Measurements from ENCODE around the gene SMPD2. TPM values are rescaled to one million over a fixed set of nuclear protein-coding genes. Genes with fewer than 3 reads are reported as not detected.

The SMPD2 gene
- total and polyA plus RNA-seq, 4 donors = 2.5 to 10.6 (median 8.1) TPM

GRCh38 chr6:109443425-109443950 is 3.0 kb downstream of the SMPD2 start:
- intact Hi-C loops (cut with DNase I) = no loop called here
- peaks cover 0 to 2% of the 10 kb centered on the region in 2 donors for H3K36me3 ChIP-seq (ENCODE audit: control insufficient read depth in 1 of 2, insufficient read depth in 2 of 2, low read length in 1 of 2)
- H3K4me1 ChIP-seq (ENCODE audit: control insufficient read depth in 1 of 2, insufficient read depth in 2 of 2, low read length in 2 of 2) = no peaks in the 10 kb centered on the region
- no peak overlapping the region for H3K27ac ChIP-seq (ENCODE audit: low read depth in 1 of 2, low read length in 2 of 2)
- ATAC-seq (ENCODE audit: low FRiP score) (no peak), DNase-seq (no peak)
- H3K9me3 ChIP-seq (ENCODE audit: control insufficient read depth, low read length) = no peaks in the 10 kb centered on the region
- H3K27me3 ChIP-seq (ENCODE audit: control insufficient read depth in 1 of 2, insufficient read depth in 2 of 2, low read length in 1 of 2) = no peaks in the 10 kb centered on the region
- 94 to 95% methylated on average over 10 of the region's 10 CpGs for WGBS, 2 donors
- H3K4me3 ChIP-seq (ENCODE audit: low read length in 2 of 2) = no peak overlapping the region

GRCh38 chr6:109445382-109445781 is 4.9 kb downstream of the SMPD2 start:
- no peaks in the 10 kb centered on the region for H3K4me1 ChIP-seq (ENCODE audit: control insufficient read depth in 1 of 2, insufficient read depth in 2 of 2, low read length in 2 of 2)
- no peaks in the 10 kb centered on the region for H3K9me3 ChIP-seq (ENCODE audit: control insufficient read depth, low read length)
- H3K36me3 ChIP-seq (ENCODE audit: control insufficient read depth in 1 of 2, insufficient read depth in 2 of 2, low read length in 1 of 2) = peaks cover 0 to 2% of the 10 kb centered on the region in 2 donors
- DNase-seq (no peak), ATAC-seq (ENCODE audit: low FRiP score) (no peak)
- H3K27me3 ChIP-seq (ENCODE audit: control insufficient read depth in 1 of 2, insufficient read depth in 2 of 2, low read length in 1 of 2) = no peaks in the 10 kb centered on the region
- H3K27ac ChIP-seq (ENCODE audit: low read depth in 1 of 2, low read length in 2 of 2) = no peak overlapping the region
- WGBS, 2 donors = 86 to 89% methylated on average over 9 of the region's 9 CpGs
- intact Hi-C loops (cut with DNase I) = no loop called here
- no peak overlapping the region for H3K4me3 ChIP-seq (ENCODE audit: low read length in 2 of 2)

GRCh38 chr6:109446072-109446471 is 5.5 kb downstream of the SMPD2 start:
- 93 to 94% methylated on average over 15 of the region's 15 CpGs for WGBS, 2 donors
- DNase-seq = no peak
- no peak overlapping the region for H3K27ac ChIP-seq (ENCODE audit: low read depth in 1 of 2, low read length in 2 of 2)

GRCh38 chr6:109446541-109446940 is 6.0 kb downstream of the SMPD2 start:
- no peaks in the 10 kb centered on the region for H3K9me3 ChIP-seq (ENCODE audit: control insufficient read depth, low read length)
- H3K4me1 ChIP-seq (ENCODE audit: control insufficient read depth in 1 of 2, insufficient read depth in 2 of 2, low read length in 2 of 2) = no peaks in the 10 kb centered on the region
- intact Hi-C loops (cut with DNase I) = no loop called here
- H3K4me3 ChIP-seq (ENCODE audit: low read length in 2 of 2) = no peak overlapping the region
- no peaks in the 10 kb centered on the region for H3K27me3 ChIP-seq (ENCODE audit: control insufficient read depth in 1 of 2, insufficient read depth in 2 of 2, low read length in 1 of 2)
- H3K27ac ChIP-seq (ENCODE audit: low read depth in 1 of 2, low read length in 2 of 2) = no peak overlapping the region
- H3K36me3 ChIP-seq (ENCODE audit: control insufficient read depth in 1 of 2, insufficient read depth in 2 of 2, low read length in 1 of 2) = peaks cover 0 to 2% of the 10 kb centered on the region in 2 donors
- WGBS, 2 donors = 90 to 95% methylated on average over 8 of the region's 8 CpGs
- DNase-seq (no peak), ATAC-seq (ENCODE audit: low FRiP score) (no peak)

More at GRCh38 chr6:109446072-109446471, 5.5 kb downstream of the SMPD2 start:
- no peaks in the 10 kb centered on the region for H3K4me1 ChIP-seq (ENCODE audit: control insufficient read depth in 1 of 2, insufficient read depth in 2 of 2, low read length in 2 of 2)
- H3K9me3 ChIP-seq (ENCODE audit: control insufficient read depth, low read length) = no peaks in the 10 kb centered on the region
- H3K27me3 ChIP-seq (ENCODE audit: control insufficient read depth in 1 of 2, insufficient read depth in 2 of 2, low read length in 1 of 2) = no peaks in the 10 kb centered on the region
- H3K4me3 ChIP-seq (ENCODE audit: low read length in 2 of 2) = no peak overlapping the region
- ATAC-seq (ENCODE audit: low FRiP score) = no peak
- H3K36me3 ChIP-seq (ENCODE audit: control insufficient read depth in 1 of 2, insufficient read depth in 2 of 2, low read length in 1 of 2) = peaks cover 0 to 2% of the 10 kb centered on the region in 2 donors
- intact Hi-C loops (cut with DNase I) = no loop called here

GRCh38 chr6:109447087-109447486 is 6.6 kb downstream of the SMPD2 start:
- Histone ChIP-seq H3K27me3 (ENCODE audit: control insufficient read depth in 1 of 2, insufficient read depth in 2 of 2, low read length in 1 of 2) (no peaks in the 10 kb centered on the region), H3K4me1 (ENCODE audit: control insufficient read depth in 1 of 2, insufficient read depth in 2 of 2, low read length in 2 of 2) (no peaks in the 10 kb centered on the region), H3K9me3 (ENCODE audit: control insufficient read depth, low read length) (no peaks in the 10 kb centered on the region), H3K4me3 (ENCODE audit: low read length in 2 of 2) (no peak overlapping the region), H3K36me3 (ENCODE audit: control insufficient read depth in 1 of 2, insufficient read depth in 2 of 2, low read length in 1 of 2) (peaks cover 0 to 2% of the 10 kb centered on the region in 2 donors), H3K27ac (ENCODE audit: low read depth in 1 of 2, low read length in 2 of 2) (no peak overlapping the region)
- intact Hi-C loops (cut with DNase I) = no loop called here
- WGBS, 2 donors = 90 to 95% methylated on average over 10 of the region's 10 CpGs
- DNase-seq = no peak
- ATAC-seq (ENCODE audit: low FRiP score) = no peak

- no peaks in the 10 kb centered on the region for H3K9me3 ChIP-seq (ENCODE audit: control insufficient read depth, low read length)
- H3K27me3 ChIP-seq (ENCODE audit: control insufficient read depth in 1 of 2, insufficient read depth in 2 of 2, low read length in 1 of 2) = no peaks in the 10 kb centered on the region
- intact Hi-C loops (cut with DNase I) = no loop called here
- DNase-seq (no peak), ATAC-seq (ENCODE audit: low FRiP score) (no peak)
- peaks cover 0 to 2% of the 10 kb centered on the region in 2 donors for H3K36me3 ChIP-seq (ENCODE audit: control insufficient read depth in 1 of 2, insufficient read depth in 2 of 2, low read length in 1 of 2)
- no peaks in the 10 kb centered on the region for H3K4me1 ChIP-seq (ENCODE audit: control insufficient read depth in 1 of 2, insufficient read depth in 2 of 2, low read length in 2 of 2)
- no peak overlapping the region for H3K27ac ChIP-seq (ENCODE audit: low read depth in 1 of 2, low read length in 2 of 2)
- no peak overlapping the region for H3K4me3 ChIP-seq (ENCODE audit: low read length in 2 of 2)
- WGBS, 2 donors = 80 to 81% methylated on average over 8 of the region's 8 CpGs
These were observed 7.5 kb downstream of the SMPD2 start for GRCh38 chr6:109447878-109448555.

GRCh38 chr6:109448615-109449014 is 8.1 kb downstream of the SMPD2 start:
- Histone ChIP-seq H3K9me3 (ENCODE audit: control insufficient read depth, low read length) (no peaks in the 10 kb centered on the region), H3K4me1 (ENCODE audit: control insufficient read depth in 1 of 2, insufficient read depth in 2 of 2, low read length in 2 of 2) (no peaks in the 10 kb centered on the region), H3K27me3 (ENCODE audit: control insufficient read depth in 1 of 2, insufficient read depth in 2 of 2, low read length in 1 of 2) (no peaks in the 10 kb centered on the region), H3K36me3 (ENCODE audit: control insufficient read depth in 1 of 2, insufficient read depth in 2 of 2, low read length in 1 of 2) (peaks cover 0 to 2% of the 10 kb centered on the region in 2 donors), H3K27ac (ENCODE audit: low read depth in 1 of 2, low read length in 2 of 2) (no peak overlapping the region), H3K4me3 (ENCODE audit: low read length in 2 of 2) (no peak overlapping the region)
- no peak for ATAC-seq (ENCODE audit: low FRiP score)
- DNase-seq = no peak
- intact Hi-C loops (cut with DNase I) = no loop called here
- WGBS, 2 donors = 78 to 84% methylated on average over 7 of the region's 7 CpGs

- Histone ChIP-seq H3K36me3 (ENCODE audit: control insufficient read depth in 1 of 2, insufficient read depth in 2 of 2, low read length in 1 of 2) (peaks cover 0 to 2% of the 10 kb centered on the region in 2 donors), H3K27ac (ENCODE audit: low read depth in 1 of 2, low read length in 2 of 2) (no peak overlapping the region), H3K4me1 (ENCODE audit: control insufficient read depth in 1 of 2, insufficient read depth in 2 of 2, low read length in 2 of 2) (no peaks in the 10 kb centered on the region), H3K27me3 (ENCODE audit: control insufficient read depth in 1 of 2, insufficient read depth in 2 of 2, low read length in 1 of 2) (no peaks in the 10 kb centered on the region), H3K9me3 (ENCODE audit: control insufficient read depth, low read length) (no peaks in the 10 kb centered on the region), H3K4me3 (ENCODE audit: low read length in 2 of 2) (no peak overlapping the region)
- DNase-seq (no peak), ATAC-seq (ENCODE audit: low FRiP score) (no peak)
- 90 to 91% methylated on average over 19 of the region's 19 CpGs for WGBS, 2 donors
- intact Hi-C loops (cut with DNase I) = no loop called here
These were observed 8.7 kb downstream of the SMPD2 start for GRCh38 chr6:109449064-109449794.
